Testis (tissue), 2 donors: ENCODE measurements around the gene USP50.

Experiments
- CTCF ChIP-seq, 3 experiments: fragments of 450-650 bp in 2 of 3; fragments of 200-600 bp in 1 of 3; sonication (generic) in 1 of 3; IDR thresholded peaks; one replicate each; pipeline ENCODE4 v1.5.1; 2016 to 2019; ENCODE audit warnings: antibody characterized with exemption in 3 of 3, mild to moderate bottlenecking in 2 of 3, moderate library complexity in 1 of 3
- POLR2A ChIP-seq: fragments of 450-650 bp; IDR thresholded peaks from one replicate; pipeline ENCODE4 v1.6.1; 2017; ENCODE audit warnings: antibody characterized with exemption, mild to moderate bottlenecking, moderate library complexity

GRCh38 chr15:50476143-50476542, 70.3 kb downstream of the USP50 start:
- TF ChIP-seq CTCF (IDR thresholded peaks at IDR 0.05) (no peak), POLR2A (no peak)
